Psoas muscle (tissue), 8 donors: ENCODE data around the gene C14orf132. TPM values are rescaled to one million over a fixed set of nuclear protein-coding genes. Genes with fewer than 3 reads are reported as not detected.
A peak's percentile ranks its signal among the peaks of the same experiment; 100 is the strongest.

Experiments
- ATAC-seq, 4 donors: fragments of 200-7000 bp; cut with Tn5 transposase; one replicate each; pipeline ENCODE4 v1.9.1; 2020; ENCODE audit warnings: moderate library complexity in 3 of 4, mild to moderate bottlenecking in 2 of 4
- DNase-seq, 2 donors: peaks; one replicate each; pipeline ENCODE4 v3.0.0-alpha.2; 2020
- H3K27ac ChIP-seq: fragments of 200-600 bp; one replicate; pipeline ENCODE4 v1.8.0; 2022
- H3K27me3 ChIP-seq, 3 donors: fragments of 200-600 bp in 1 of 3; one replicate each; pipeline versions ENCODE4 v1.6.1 to v1.8.0; 2013 to 2022; ENCODE audit warnings: low read length in 2 of 3, mild to moderate bottlenecking in 2 of 3, moderate library complexity in 1 of 3; ENCODE audit not compliant: insufficient read depth in 3 of 3
- H3K36me3 ChIP-seq, 2 donors: fragments of 200-600 bp in 1 of 2; one replicate each; pipeline versions ENCODE4 v1.6.1 to v1.8.0; 2013 to 2022; ENCODE audit warnings: low read depth in 1 of 2, mild to moderate bottlenecking in 1 of 2, moderate library complexity in 1 of 2; ENCODE audit not compliant: insufficient read depth in 1 of 2
- H3K4me1 ChIP-seq: fragments of 200-600 bp; one replicate; pipeline ENCODE4 v1.8.0; 2022
- H3K4me3 ChIP-seq: fragments of 200-600 bp; one replicate; pipeline ENCODE4 v1.8.0; 2022; ENCODE audit warnings: mild to moderate bottlenecking
- H3K9me3 ChIP-seq: fragments of 200-600 bp; one replicate; pipeline ENCODE4 v1.8.0; 2022
- WGBS, 3 donors: extraction: QIAGEN DNeasy Blood & Tissue Kit; methylation state at CpG; one replicate each; pipeline versions ENCODE4 v1.1.6 to v1.1.7; 2013; 5-methylcytosine and 5-hydroxymethylcytosine counted together
- intact Hi-C, 2 donors: fragments of 100-400 bp; cut with DNase I; formaldehyde crosslinking; loops; one replicate each; pipeline versions ENCODE4 v1.11.0 to v1.14.2; 2022
- long read RNA-seq, 2 donors: library from polyadenylated mRNA; unstranded; transcript quantifications; one replicate each; pipeline ENCODE4 v2.0.0, GENCODE V29; 2021
- polyA plus RNA-seq, 3 donors: library from polyadenylated mRNA; stranded (reverse); fragments of 200-250 nt; gene quantifications; one replicate each; pipeline ENCODE4 v1.2.3, GENCODE V29; 2013
- total RNA-seq, 4 donors: library from RNA; stranded (reverse); fragmentation: NEBNext Ultra II Directional in 2 of 4; extraction: Animal tissue kit (Norgen Biotek cat#: 25700) in 2 of 4; gene quantifications; one replicate each; pipeline versions ENCODE4 v1.2.1 to v1.2.4, GENCODE V29; 2021 to 2023
- TF ChIP-seq, protein P1 (sequence below): fragments of 200-600 bp; IDR thresholded peaks from one replicate; pipeline ENCODE4 v1.8.0; 2022; ENCODE audit warnings: antibody characterized with exemption
- donor health status: healthy with polysubstance abuse.
- donor health status: DM: no; HTN: no; CAD: no; lungs with moderate emphysema.
- donor health status: Bipolar disorder and iron deficiency.
- donor health status: healthy.
- donor health status: DM: yes; HTN: yes; CAD: no.
- donor health status: DM: no; HTN: no; CAD: no.
- donor health status: DM: no; HTN: no; CAD: no.
- donor health status: DM: yes; HTN: yes; CAD: no.

Gene C14orf132
- 1 to 10 TPM in 2 of 4 donors, under 1 TPM in 2; 0.57 to 5.3 (median 1.3) TPM for total RNA-seq
- 1 to 10 TPM in 1 of 3 donors, under 1 TPM in 2; 0.63 to 1.5 (median 0.86) TPM for polyA plus RNA-seq
- long read RNA-seq, donor 1, partial matches to known transcripts = 0 of 1 reads
- long read RNA-seq, donor 1, other reads (novel, unspliced or antisense) = 1 of 1 reads
- long read RNA-seq, donor 2, full-length matches to known transcripts = 1 of 1 reads
- long read RNA-seq, donor 2, partial matches to known transcripts = 0 of 1 reads
- long read RNA-seq, donor 2, other reads (novel, unspliced or antisense) = 0 of 1 reads

DNA sequence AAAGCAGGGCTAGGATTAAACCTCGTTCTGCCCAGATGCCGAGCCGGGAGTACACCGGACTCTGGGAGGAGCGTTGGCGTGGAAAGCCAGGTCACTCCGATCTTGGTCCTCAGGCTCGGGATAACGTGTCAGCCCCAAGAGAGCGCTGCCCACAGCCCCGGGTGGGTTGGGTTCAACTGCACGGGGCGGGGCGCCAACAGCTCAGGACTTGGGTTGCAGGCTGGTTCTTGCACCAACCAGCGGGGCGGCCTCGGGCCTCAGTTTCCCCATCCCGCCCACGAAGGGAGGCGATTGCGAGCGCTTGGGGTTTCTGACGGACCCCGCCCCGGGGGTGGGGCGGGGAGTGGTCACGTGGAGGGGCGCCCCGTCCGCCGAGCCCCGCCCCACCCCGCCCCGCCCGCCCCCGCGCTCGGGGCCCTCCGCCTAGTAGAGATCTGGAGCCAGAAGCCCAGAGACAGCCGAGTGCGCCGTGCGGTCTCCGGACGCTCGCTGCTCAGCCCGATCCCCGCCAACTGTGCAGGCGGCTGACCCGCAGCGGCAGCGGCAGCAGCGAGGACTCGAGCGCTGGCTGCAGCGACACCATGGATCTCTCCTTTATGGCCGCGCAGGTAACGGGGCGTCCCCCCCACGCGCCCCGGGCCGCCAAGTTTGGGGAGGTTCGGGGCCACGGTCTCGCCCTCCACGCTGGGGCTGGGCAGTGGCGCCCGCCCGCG is at the start of gene C14orf132:
Gene C14orf132, plus strand, starts transcription at position 443 of the 713 bp plus-strand sequence. Its CDS starts 139 bp downstream, at position 582.
- intact Hi-C loops = no loop called here
- H3K27ac ChIP-seq = no peak within 1 kb of the TSS

DNA sequence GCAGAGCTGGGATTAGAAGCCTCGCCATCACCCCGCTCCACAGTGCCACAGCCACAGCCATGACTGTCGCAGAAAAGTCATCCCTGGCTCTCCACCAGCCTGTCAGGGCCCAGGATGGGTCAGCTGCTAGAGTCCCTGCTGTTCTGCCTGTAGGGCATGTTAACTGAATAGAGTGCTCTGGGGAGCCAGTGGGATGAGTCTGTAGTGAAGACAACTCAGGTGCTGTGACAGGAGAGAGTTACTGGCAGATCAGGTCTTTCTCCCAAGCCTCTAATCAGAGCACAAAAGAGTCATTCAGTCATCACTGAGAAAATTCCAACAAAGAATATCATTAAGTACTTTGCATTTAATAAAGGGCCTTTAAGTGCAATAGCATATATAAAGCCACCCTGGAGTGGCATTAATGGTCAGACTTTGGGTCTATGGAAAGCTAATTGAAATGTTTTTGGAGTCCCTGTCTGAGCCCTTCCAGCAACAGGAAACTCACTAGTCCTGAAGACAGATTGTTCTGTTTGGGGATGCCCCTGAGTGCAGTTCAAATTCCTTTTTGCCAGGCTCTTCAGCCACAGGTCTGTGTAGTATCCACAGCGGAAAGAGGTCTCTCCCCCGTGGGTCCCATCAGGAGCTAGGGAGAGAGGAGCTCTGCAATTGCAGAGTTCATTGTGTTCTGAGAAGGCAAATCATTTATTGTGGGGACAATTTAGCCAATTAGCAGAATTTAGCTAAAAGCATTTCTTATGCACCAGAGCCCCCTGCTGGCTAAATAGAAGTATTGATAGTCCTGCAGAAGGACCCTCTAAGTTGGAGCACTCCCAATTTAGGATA is 45.2 kb upstream of the C14orf132 start:
- no peak for ATAC-seq
- no peak overlapping the region for H3K27ac ChIP-seq
- no peaks in the 10 kb centered on the region for H3K36me3 ChIP-seq
- 28 to 39% (median 35%) methylated on average over 5 of the region's 5 CpGs for WGBS, 3 donors
- peaks cover 10% of the 10 kb centered on the region for H3K9me3 ChIP-seq
- no peak for DNase-seq
- H3K4me1 ChIP-seq = no peaks in the 10 kb centered on the region
- intact Hi-C loops = loop anchor here in 1 of 2 donors (2.0 kb wide), 1 partner anchor 431 kb away; no protein-coding TSS in a partner anchor
- H3K4me3 ChIP-seq = no peak overlapping the region
- TF ChIP-seq, protein P1, sequence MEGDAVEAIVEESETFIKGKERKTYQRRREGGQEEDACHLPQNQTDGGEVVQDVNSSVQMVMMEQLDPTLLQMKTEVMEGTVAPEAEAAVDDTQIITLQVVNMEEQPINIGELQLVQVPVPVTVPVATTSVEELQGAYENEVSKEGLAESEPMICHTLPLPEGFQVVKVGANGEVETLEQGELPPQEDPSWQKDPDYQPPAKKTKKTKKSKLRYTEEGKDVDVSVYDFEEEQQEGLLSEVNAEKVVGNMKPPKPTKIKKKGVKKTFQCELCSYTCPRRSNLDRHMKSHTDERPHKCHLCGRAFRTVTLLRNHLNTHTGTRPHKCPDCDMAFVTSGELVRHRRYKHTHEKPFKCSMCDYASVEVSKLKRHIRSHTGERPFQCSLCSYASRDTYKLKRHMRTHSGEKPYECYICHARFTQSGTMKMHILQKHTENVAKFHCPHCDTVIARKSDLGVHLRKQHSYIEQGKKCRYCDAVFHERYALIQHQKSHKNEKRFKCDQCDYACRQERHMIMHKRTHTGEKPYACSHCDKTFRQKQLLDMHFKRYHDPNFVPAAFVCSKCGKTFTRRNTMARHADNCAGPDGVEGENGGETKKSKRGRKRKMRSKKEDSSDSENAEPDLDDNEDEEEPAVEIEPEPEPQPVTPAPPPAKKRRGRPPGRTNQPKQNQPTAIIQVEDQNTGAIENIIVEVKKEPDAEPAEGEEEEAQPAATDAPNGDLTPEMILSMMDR = peak; percentile 58
- H3K27me3 ChIP-seq = peaks cover 0 to 13% (median 3%) of the 10 kb centered on the region in 3 donors

More for the DNA sequence above, at the start of gene C14orf132:
- Histone ChIP-seq H3K27me3 (peaks cover 0 to 45% (median 8%) of the 10 kb centered on the region in 3 donors), H3K36me3 (no peaks in the 10 kb centered on the region), H3K4me1 (peaks cover 4% of the 10 kb centered on the region), H3K4me3 (peak within 1 kb of the TSS; percentile 69), H3K9me3 (no peaks in the 10 kb centered on the region)
- TF ChIP-seq, protein P1 = no peak
- ATAC-seq = peak; percentile 64 to 87 (median 79)
- WGBS, 3 donors = 0 to 1% (median 1%) methylated on average over 55 to 72 of the region's 72 CpGs
- peak; percentile 75 for DNase-seq

DNA sequence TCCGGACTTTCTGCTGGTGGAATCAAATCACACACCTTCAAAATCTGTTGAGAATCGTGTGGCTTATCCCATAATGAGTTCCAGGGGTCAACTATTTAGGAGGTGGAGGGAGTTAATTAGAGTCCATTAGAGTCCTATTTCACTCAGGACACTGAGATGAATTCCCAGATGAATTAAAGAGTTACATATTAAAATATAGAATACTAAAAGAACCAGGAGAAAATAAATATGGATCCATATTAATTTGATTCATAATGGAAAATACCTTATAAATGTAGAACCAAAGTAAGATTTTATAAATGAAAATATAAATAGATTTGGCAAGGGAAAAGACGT is 44.6 kb upstream of the C14orf132 start:
- TF ChIP-seq, protein P1 = no peak
- no peak for ATAC-seq
- Histone ChIP-seq H3K36me3 (no peaks in the 10 kb centered on the region), H3K4me3 (no peak overlapping the region), H3K4me1 (no peaks in the 10 kb centered on the region), H3K9me3 (peaks cover 10% of the 10 kb centered on the region), H3K27me3 (peaks cover 0 to 17% (median 3%) of the 10 kb centered on the region in 3 donors), H3K27ac (no peak overlapping the region)
- WGBS, 3 donors = 13 to 21% (median 20%) methylated on average over 3 of the region's 3 CpGs
- no peak for DNase-seq
- intact Hi-C loops = loop anchor here in 1 of 2 donors (2.0 kb wide), 1 partner anchor 432 kb away; no protein-coding TSS in a partner anchor

DNA sequence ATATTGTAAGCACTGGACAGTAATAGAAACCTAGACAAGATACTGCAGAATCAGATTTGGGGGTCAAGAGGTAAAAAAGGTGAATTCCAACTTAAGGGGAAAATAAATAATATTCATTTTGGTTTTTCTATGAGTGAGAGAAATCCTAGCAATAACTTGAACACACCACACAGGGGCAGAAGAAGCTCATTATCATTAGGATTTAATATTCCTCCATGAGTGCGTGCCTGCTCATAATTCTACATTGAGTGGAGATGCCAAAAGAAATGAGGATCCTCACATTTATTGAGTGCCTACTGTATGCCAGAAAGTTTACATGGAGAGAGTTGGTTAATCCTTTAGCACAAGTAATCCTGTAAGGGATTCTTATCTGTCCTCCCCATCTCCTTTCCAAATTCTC is 40.5 kb upstream of the C14orf132 start:
- Histone ChIP-seq H3K27ac (no peak overlapping the region), H3K27me3 (peaks cover 0 to 26% (median 3%) of the 10 kb centered on the region in 3 donors), H3K9me3 (no peaks in the 10 kb centered on the region), H3K4me3 (no peak overlapping the region), H3K36me3 (no peaks in the 10 kb centered on the region), H3K4me1 (no peaks in the 10 kb centered on the region)
- 6 to 13% (median 8%) methylated on average over 1 of the region's 1 CpG for WGBS, 3 donors
- TF ChIP-seq, protein P1 = no peak
- ATAC-seq = no peak
- no peak for DNase-seq
- intact Hi-C loops = loop anchor here in 1 of 2 donors (5.0 kb wide), 1 partner anchor 99 kb away; no protein-coding TSS in a partner anchor
